ENCODE results near the gene ABCG5.

ABCG5 gene

DNA sequence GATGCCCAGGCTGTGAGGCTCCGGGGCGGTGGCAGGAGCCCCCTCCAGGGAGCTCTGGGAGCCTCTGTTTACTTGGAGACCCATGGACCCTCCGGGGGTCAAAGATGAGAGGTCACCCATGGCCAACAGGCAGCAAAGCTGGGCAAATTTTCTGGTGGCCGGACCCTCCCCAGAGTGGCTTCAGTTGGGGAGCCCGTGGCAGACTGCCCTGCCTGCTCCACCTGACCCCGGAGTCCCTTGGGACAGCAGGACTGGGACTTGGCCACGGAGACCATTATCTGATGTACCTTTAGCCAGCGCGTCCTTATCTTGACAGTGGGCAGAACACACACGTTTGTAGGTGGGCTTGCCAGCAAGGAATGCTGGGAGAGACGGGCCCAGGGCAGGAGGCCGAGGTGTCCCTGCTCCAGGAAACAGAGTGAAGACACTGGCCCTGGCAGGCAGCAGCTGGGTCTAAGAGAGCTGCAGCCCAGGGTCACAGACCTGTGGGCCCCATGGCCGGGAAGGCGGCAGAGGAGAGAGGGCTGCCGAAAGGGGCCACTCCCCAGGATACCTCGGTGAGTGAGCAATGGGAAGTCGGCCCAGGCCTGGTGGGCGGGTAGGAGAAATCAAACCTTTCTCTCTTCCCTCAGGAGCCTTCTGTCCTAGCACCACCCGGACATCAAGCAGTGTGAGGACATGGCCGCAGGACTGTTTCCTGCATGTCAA lies at the start of gene ABCG5, which contains the start of gene ABCG8:
ABCG5 (minus strand) TSS at position 280 of the 708 bp plus-strand sequence; CDS start at position 120, 160 bp downstream.
ABCG8 (plus strand) TSS at position 412 of the 708 bp plus-strand sequence; CDS start at position 495, 83 bp downstream.
- no peak for DNase-seq (ENCODE audit: low read depth, low spot score)

- no peak for DNase-seq (ENCODE audit: low read depth, low spot score)
Observed at GRCh38 chr2:43887176-43887575, 48.5 kb upstream of the ABCG5 start.

GRCh38 chr2:43885132-43885632 lies 46.5 kb upstream of the ABCG5 start:
- DNase-seq (ENCODE audit: low read depth, low spot score), result no peak

DNA sequence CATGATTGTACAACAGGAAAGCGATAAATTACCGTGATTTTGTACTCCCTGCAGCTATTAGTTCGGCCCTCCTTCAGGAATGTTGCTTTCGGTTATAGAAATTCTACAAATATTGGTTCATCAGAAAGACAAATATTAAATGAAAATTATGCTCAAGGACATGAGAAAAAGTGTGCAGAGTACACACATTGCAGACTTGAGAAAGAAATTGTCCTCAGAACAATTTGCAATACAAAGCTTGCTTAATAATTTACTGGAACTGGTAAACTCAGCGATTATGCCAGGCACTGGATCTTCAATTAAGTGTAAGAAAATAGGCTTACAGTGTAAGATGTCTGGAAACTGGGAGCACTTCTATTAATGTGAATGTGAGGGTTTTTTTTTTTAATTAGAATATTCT lies 46.0 kb upstream of the ABCG5 start:
- no peak for DNase-seq (ENCODE audit: low read depth, low spot score)

- DNase-seq (ENCODE audit: low read depth, low spot score), result no peak
Observed at GRCh38 chr2:43882312-43882711, 43.7 kb upstream of the ABCG5 start.

DNA sequence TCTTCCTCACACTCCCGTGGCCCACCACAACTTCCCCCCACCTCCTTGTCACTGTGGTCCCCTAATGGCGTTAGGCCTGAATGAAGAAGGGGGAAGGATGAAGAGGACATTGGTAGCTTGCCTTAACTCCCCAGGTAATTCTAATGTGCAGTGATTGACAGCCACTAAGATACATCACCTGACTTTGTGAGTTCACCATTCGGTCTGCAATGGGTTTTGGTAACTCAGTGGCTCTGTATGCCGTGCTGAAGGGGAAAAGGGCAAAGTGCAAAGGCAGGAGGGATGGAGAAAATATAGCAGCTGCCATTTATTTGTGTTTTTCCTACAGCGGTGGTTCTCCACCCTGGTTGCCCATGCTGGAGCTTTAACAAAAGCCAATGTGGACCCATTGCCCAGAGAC lies 42.3 kb upstream of the ABCG5 start:
- no peak for DNase-seq (ENCODE audit: low read depth, low spot score)

DNA sequence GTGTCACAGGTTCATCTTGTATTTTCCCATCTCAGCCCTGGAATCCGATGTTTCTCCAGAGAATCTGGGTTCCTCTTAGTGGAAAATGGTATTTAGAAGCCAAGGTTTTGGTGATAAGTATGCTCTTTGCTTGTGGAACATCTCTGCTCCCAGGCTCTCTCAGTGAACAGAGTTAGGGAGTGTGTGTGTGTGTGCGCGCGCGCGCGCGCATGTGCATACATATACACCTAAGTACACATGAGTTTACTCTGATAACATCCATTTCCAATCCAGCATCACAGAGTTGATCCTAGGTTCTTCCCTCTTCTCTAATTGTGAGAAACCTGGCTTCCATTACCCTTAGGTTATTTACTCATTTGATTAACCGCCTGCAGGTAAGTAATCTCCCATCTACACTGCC lies 41.8 kb upstream of the ABCG5 start:
- no peak for DNase-seq (ENCODE audit: low read depth, low spot score)

DNA sequence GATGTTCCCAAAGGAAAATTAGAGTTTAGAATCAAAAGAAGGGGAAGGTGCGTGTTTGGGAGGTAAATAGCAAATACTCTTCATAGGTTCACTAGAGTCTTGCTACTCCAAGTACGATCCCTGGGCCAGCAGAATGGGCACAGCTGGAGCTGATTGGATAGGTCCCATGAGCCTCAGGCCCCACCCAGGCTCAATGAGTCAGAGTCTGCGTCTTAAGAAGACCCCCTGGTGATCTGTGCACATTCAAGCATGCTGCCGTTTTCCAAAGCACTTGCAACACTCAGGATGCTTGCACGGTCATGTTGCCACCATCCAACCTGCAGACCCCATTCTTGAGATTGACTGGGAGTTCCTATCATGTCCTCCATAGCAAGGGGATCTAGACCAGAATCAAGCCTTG lies 40.6 kb upstream of the ABCG5 start:
- no peak for DNase-seq (ENCODE audit: low read depth, low spot score)

- DNase-seq (ENCODE audit: low read depth, low spot score), result peak; percentile 20
Observed at GRCh38 chr2:43877782-43878464, 39.3 kb upstream of the ABCG5 start.

GRCh38 chr2:43874776-43875451 lies 36.3 kb upstream of the ABCG5 start:
- no peak for DNase-seq (ENCODE audit: low read depth, low spot score)

DNA sequence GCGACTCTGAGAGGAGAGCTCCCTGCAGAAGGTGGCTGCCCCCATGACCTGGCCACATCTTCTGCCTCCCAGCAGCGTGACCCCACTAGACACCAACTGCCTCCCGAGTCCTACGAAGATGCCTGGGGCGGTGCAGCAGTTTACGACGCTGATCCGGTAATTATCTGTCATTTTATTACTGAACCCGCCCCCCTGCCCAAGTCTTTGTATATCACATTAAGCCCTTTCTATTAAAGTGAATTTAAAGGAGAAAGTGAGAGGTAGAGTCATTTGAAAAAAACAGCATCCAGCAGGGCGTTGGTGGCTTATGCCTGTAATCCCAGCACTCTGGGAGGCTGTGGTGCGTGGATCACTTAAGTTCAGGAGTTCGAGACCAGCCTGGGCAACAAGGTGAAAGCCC lies 33.5 kb upstream of the ABCG5 start:
- DNase-seq (ENCODE audit: low read depth, low spot score), result no peak

- DNase-seq (ENCODE audit: low read depth, low spot score), result no peak
Observed at GRCh38 chr2:43855292-43855691, 16.7 kb upstream of the ABCG5 start.

- no peak for DNase-seq (ENCODE audit: low read depth, low spot score)
Observed at GRCh38 chr2:43854671-43855070, 16.0 kb upstream of the ABCG5 start.

DNA sequence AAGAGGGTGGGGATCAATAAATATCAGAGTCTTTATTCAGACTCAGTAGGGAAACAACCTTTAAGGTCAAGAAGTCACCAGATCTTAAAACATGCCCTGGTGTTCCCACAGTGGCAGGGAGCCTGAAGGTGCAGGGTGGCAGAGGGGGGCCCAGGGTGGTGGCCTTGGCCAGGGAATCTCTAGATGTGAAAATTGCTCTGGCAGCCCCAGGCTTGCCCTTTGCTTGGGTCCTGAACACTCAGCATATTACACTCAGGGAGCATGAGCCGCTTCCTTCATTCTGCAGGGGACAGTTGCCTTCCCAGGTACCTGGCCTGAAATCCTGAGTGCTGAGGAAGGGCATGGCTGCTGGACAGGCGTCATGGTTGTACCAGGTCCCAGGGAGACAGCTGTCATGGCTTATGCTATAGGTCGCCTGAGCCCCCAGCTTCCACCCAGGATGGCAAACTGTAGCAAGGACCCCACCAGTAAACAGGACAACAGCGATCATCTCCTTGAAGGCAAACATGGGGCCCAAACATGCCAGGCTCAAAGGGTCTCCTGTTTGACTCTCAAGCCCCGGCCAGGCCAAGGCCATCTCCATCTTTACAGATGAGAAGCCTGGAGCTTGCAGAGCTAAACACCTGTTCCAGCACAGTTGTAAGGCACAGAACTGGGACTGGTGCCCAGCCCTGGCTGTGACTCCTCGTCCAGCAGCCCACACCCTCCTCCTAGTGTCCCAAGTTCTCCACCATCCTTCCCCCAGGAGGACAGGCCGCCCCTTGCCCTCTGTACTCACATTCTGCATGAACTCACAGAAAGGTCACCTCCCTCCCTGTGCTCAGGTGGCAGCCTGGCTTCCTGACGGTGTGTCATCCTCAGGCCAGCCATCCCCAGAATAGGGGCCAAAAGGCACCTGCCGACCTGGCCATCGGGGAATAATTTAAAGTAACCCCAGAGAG lies 14.8 kb upstream of the ABCG5 start:
- no peak for DNase-seq (ENCODE audit: low read depth, low spot score)

DNA sequence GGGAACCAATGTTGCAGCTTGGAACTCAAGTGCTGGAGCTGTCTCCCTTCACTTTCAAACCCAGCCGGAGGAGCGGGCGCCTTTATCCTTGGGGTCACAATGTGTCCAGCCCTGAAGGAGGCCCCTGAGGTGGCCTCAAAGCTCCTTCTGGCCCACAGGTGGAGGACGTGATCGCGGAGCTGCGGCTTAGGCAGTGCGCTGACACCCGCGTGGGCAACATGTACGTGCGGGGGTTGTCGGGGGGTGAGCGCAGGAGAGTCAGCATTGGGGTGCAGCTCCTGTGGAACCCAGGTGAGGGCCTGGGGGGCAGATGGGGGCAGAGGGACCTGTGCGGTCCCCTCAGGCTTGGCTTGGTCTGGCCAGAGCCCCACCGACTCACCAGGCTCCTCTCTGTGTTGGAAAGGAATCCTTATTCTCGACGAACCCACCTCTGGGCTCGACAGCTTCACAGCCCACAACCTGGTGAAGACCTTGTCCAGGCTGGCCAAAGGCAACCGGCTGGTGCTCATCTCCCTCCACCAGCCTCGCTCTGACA lies 13.6 kb upstream of the ABCG5 start:
- DNase-seq (ENCODE audit: low read depth, low spot score), result no peak

DNA sequence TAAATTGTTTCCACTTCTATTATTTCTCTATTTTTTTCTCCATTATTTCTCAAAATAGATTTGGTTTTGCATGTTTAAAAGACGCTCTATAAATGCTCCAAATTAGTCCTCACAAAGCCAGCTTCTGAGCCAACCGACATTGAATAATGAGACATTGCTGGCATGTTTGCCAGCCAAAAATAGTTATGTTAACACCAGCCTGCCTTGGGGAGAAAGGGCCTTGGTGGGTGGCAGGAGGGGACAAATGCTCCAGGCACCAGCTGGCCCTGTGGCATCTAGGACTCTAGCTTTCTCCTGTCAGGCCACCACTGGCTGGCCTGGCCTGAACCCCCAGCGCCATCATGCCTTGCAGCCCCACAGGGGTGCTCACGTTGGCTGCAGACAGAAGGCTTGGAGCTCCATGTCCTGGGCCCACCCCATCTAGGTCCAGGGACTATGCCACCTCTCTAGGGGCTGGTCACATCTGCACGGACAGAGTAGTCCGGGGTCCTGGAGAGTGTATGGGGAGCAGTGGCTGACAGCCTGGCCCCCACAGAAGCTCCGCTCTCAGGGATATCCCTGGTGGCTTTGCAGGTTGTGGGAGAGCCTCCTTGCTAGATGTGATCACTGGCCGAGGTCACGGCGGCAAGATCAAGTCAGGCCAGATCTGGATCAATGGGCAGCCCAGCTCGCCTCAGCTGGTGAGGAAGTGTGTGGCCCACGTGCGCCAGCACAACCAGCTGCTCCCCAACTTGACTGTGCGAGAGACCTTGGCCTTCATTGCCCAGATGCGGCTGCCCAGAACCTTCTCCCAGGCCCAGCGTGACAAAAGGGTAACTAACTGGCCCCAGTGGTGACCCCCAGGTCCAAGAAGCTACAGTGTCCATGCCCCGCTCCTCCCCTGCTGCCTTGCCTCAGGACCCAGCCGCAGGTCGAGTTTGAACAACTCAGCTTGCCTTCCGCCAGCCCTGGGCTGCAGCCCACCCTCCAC lies 12.7 kb upstream of the ABCG5 start:
- DNase-seq (ENCODE audit: low read depth, low spot score), result no peak

DNA sequence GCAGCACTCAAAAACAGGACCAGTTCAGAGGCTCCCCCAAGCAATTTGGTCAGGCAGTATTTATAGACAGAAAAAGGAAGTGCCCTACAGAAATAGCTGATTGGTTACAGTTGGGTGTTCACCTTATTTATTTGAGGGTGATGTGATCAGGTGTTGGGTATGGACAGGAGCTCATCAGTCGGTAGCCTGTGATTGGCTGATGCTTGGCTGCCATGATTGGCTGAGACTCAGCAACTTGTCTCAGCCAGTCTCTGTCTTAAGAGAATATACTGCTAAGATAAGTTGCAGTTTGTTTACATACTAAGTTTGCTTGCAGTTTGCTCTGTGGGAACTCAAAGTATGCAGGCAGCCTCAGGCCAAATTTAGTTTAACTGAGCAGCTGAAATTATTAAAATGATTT lies 9.6 kb upstream of the ABCG5 start:
- DNase-seq (ENCODE audit: low read depth, low spot score), result no peak

DNA sequence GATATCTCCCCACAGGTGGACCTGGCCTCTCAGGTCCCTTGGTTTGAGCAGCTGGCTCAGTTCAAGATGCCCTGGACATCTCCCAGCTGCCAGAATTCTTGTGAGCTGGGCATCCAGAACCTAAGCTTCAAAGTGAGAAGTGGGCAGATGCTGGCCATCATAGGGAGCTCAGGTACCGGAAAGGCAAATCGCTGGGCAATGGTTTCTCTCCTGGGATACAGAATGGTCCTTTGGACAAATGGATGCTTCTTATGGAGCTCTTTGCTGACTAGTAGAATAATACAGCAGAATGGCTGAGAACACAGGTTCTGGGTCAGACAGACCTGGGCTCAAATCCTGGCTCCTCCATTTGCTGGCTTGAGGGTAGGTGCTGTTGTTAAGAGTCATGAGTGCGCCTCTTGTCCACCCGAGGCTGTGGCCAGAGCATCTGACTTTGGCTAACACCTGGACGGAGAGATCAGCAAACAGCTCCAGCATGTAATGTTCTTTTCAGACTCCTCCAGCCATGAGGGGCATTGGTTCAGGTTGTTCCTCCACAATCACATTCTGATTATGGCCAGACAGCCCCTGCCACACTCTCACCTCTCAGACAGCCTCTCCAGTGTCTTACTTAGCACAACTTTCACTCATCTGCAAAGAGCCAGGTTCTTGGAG lies 7.6 kb upstream of the ABCG5 start:
- no peak for DNase-seq (ENCODE audit: low read depth, low spot score)

- DNase-seq (ENCODE audit: low read depth, low spot score), result no peak
Observed at GRCh38 chr2:43845181-43845580, 6.5 kb upstream of the ABCG5 start.
